Measurements from ENCODE around the gene ZNF557.
A peak's percentile ranks its signal among the peaks of the same experiment; 100 is the strongest.
"Not testable (repeated sequence)": the region's sequence is repeated elsewhere in the genome, so short reads cannot be mapped to it uniquely, and the experiment has no call there.

The ZNF557 gene

DNA sequence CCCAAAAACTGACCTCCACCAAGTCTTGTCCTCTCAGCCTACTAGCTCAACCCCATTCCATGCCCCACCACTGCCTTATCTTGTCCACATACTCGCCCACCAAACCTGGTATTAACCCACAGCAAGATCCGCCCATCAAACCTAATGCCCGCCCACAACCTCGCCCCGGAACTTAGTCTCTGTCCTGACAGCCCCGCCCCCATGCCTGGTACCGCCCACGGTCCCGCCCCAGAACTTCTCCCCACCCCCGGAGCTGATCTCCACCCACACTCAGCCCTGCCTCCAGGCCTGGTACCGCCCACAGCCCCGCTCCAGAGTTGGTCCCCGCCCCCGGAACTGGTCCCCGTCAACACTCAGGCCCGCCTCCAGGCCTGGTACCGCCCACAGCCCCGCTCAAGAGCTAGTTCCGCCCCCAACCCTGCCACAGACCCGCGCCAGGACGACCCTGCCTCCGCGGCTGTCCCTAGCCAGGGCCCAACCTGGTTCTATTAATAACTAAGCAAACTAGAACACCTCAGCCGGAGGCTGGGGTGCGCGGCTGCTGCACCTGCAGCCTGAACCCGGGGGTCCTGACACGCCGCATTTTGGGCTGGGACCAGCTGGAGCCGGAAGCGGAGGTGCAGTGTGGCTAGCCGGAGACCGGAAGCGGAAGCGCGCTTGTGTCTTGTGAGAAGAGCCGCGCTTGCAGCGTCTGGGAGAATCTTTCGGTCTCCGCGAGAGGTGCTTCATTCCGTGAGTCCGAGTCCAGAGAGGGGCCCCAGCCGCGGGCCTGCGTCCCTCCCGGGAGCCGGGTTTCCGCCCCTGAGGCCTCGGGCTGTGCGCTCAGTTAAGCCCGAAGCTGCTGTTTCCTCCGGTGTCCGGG, at the start of gene ZNF557:
ZNF557 (plus strand) TSS at position 662 of the 862 bp plus-strand sequence. CDS start 5,372 bp downstream, outside the sequence.
- DNase-seq = peak; percentile 90

DNA sequence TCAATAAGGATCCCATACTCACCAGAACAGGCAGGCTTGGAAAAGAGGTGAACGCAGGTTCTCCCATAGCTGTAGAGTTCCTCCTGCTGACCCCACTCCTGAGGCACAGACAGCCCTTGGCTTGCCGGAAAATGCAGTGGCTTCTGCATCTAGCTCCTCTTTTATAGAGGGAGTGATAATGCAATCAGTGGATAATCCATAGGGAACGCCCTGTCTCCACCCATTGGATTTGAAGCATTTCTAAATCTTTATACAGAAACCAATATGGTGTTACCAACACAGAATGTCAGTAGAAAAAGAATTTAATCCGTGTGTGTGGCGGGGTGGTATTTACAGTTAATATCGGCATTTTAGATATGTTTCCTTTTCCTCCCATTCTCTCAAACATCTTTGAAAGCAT, 48.2 kb upstream of the ZNF557 start, which contains the start of gene MBD3L2B:
MBD3L2B (minus strand) TSS at position 101 of the 400 bp plus-strand sequence; CDS start at position 67, 34 bp downstream.
- not testable (repeated sequence) for DNase-seq

DNA sequence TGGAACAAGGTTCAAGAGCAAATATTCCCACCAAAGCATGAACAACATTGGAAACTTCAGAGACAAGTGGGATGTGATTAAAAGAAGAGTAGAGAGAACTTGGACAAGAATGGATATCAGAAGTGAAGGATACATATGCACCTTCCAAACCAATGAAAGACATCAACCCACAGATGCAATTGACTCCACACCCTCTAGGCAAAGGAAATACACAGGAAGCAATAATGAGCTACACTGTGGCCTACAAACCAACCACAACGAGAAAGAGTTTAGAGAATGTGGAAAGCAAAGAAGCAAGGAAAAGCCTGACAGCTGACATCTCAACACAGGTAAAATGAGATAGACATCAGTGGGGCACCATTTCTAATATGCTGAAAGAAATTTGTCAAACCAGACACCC, 40.7 kb upstream of the ZNF557 start:
- DNase-seq = not testable (repeated sequence)

DNA sequence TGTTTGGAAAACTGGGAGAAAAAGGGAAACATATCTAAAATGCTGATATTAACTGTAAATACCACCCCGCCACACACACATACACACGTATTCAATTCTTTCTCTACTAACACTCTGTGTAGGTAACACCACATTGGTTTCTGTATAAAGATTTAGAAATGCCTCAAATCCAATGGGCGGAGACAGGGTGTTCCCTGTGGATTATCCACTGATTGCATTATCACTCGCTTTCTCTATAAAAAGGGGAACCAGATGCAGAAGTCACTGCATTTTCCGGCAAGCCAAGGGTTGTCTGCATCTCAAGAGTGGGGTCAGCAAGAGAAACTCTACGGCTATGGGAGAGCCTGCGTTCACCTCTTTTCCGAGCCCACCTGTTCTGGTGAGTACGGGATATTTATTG, 39.2 kb upstream of the ZNF557 start, which contains the start of gene MBD3L5:
MBD3L5 (plus strand) TSS at position 301 of the 400 bp plus-strand sequence; CDS start at position 335, 34 bp downstream.
- not testable (repeated sequence) for DNase-seq

DNA sequence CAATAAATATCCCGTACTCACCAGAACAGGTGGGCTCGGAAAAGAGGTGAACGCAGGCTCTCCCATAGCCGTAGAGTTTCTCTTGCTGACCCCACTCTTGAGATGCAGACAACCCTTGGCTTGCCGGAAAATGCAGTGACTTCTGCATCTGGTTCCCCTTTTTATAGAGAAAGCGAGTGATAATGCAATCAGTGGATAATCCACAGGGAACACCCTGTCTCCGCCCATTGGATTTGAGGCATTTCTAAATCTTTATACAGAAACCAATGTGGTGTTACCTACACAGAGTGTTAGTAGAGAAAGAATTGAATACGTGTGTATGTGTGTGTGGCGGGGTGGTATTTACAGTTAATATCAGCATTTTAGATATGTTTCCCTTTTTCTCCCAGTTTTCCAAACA, 29.4 kb upstream of the ZNF557 start, which contains the start of gene MBD3L4:
MBD3L4 (minus strand) TSS at position 101 of the 400 bp plus-strand sequence; CDS start at position 66, 35 bp downstream.
- DNase-seq = not testable (repeated sequence)

DNA sequence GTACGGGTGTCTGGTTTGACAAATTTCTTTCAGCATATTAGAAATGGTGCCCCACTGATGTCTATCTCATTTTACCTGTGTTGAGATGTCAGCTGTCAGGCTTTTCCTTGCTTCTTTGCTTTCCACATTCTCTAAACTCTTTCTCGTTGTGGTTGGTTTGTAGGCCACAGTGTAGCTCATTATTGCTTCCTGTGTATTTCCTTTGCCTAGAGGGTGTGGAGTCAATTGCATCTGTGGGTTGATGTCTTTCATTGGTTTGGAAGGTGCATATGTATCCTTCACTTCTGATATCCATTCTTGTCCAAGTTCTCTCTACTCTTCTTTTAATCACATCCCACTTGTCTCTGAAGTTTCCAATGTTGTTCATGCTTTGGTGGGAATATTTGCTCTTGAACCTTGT, 27.9 kb upstream of the ZNF557 start:
- DNase-seq = not testable (repeated sequence)

DNA sequence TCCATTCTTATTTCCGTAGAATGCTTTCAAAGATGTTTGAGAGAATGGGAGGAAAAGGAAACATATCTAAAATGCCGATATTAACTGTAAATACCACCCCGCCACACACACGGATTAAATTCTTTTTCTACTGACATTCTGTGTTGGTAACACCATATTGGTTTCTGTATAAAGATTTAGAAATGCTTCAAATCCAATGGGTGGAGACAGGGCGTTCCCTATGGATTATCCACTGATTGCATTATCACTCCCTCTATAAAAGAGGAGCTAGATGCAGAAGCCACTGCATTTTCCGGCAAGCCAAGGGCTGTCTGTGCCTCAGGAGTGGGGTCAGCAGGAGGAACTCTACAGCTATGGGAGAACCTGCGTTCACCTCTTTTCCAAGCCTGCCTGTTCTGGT, 20.5 kb upstream of the ZNF557 start, which contains the start of gene MBD3L2:
MBD3L2 (plus strand) TSS at position 301 of the 400 bp plus-strand sequence; CDS start at position 354, 53 bp downstream.
- DNase-seq = not testable (repeated sequence)

DNA sequence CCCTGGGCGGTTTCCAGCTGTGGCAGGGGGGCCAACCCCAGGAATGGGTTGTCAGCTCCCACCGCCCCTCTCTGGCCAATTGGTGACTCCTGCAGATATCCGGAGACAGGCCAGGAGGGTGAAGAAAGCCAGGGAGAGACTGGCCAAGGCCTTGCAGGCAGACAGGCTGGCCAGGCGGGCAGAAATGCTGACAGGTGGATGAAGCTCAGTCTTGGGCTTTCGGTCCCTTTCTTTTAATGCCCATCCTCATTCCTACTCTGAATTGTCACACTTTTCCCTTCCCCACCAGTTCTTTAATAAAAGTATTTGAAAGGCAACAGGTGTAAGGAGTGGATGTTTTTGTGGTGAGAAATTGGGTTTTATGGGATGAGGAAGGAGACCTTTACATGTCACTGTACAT, 18.1 kb upstream of the ZNF557 start:
- DNase-seq = not testable (repeated sequence)

DNA sequence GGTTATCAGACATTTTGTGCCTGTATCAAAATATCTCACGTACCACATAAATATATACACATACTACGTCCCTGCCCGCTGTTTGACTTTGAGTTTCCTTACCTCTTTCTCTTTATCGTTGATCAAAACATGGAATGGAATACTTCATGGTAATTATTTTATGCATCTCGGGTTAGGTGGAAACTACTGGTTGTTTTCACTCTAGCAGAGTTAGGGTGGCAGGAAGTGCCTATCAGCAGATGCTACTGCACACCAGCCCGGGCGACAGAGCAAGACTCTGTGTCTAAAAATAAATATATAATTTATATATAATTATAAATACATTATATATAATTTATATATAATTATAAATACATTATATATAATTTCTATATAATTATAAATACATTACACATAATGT, 16.6 kb upstream of the ZNF557 start:
- DNase-seq = not testable (repeated sequence)

DNA sequence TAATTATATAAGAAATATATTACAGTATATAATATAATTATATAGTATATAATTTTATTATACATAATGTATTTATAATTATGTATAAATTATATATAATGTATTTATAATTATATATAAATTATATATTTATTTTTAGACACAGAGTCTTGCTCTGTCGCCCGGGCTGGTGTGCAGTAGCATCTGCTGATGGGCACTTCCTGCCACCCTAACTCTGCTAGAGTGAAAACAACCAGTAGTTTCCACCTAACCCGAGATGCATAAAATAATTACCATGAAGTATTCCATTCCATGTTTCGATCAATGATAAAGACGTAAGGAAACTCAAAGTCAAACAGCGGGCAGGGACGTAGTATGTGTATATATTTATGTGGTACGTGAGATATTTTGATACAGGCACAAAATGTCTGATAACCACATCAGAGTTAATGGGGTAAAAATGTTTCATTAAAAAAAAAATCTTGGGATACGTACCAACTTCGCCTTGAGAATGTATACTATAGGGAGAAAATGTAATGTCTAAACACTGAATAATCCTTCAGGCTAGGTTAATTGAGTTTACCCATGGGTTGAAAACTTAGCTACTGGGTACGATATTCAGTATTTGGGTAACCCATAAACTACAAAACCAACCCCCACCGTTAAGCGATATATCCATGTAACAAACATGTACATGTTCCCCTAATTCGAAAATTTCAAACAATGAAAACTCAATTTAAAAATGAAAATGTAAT, 14.7 kb upstream of the ZNF557 start:
- DNase-seq = not testable (repeated sequence)

DNA sequence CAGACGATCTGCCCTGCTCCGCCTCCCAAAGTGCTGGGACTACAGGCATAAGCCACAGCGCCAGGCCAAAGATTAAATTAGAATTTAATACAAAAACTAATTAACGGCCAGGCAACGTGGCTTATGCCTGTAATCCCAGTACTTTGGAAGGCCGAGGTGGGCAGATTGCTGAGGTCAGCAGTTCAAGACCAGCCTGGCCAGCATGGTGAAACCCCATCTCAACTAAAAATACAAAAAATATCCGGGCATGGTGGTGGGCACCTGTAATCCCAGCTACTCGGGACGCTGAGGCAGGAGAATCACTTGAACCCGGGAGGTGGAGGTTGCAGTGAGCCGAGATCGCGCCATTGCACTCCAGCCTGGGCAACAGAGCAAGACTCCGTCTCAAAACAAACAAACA, 13.8 kb upstream of the ZNF557 start:
- not testable (repeated sequence) for DNase-seq

DNA sequence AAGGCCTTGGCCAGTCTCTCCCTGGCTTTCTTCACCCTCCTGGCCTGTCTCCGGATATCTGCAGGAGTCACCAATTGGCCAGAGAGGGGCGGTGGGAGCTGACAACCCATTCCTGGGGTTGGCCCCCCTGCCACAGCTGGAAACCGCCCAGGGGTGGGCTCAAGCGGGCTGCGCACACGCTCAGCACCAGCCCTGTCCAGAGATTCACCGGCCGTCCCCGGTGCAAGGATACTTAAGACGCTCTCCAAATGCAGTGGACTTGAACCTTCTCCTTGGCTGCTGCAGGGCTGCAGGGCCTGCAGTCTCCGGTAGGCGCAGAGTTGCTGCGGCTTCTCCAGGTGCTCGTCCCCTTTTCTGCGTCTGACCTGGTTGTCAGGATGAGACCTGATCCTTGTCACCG, 13.1 kb upstream of the ZNF557 start:
- not testable (repeated sequence) for DNase-seq

DNA sequence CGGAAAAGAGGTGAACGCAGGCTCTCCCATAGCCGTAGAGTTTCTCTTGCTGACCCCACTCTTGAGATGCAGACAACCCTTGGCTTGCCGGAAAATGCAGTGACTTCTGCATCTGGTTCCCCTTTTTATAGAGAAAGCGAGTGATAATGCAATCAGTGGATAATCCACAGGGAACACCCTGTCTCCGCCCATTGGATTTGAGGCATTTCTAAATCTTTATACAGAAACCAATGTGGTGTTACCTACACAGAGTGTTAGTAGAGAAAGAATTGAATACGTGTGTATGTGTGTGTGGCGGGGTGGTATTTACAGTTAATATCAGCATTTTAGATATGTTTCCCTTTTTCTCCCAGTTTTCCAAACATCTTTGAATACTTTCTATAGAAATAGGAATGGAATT, 10.9 kb upstream of the ZNF557 start, which contains the start of gene MBD3L3:
MBD3L3 (minus strand) TSS at position 101 of the 400 bp plus-strand sequence; CDS start at position 30, 71 bp downstream.
- not testable (repeated sequence) for DNase-seq

DNA sequence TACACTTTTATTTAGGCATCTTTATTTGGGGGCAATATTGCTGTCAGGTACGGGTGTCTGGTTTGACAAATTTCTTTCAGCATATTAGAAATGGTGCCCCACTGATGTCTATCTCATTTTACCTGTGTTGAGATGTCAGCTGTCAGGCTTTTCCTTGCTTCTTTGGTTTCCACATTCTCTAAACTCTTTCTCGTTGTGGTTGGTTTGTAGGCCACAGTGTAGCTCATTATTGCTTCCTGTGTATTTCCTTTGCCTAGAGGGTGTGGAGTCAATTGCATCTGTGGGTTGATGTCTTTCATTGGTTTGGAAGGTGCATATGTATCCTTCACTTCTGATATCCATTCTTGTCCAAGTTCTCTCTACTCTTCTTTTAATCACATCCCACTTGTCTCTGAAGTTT, 9.5 kb upstream of the ZNF557 start:
- DNase-seq = not testable (repeated sequence)

DNA sequence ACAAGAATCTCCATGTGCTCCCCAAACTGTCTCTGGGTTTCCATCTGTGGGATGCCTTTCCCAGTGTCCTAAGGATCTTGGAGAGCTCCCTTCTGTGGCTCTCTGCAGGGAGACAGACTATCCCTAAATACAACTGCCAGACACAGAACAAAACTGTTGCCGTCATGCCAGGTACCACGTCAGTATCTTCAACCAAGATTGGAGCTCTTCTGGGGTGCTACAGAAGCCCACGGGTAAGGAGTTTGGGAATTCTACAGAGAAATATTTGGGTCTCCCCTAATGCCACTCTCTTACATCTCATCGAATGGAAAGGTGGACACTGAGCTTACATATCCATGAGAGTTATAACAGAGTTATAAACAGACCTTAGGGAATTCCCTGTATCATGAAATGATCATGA, 6.2 kb upstream of the ZNF557 start:
- no peak for DNase-seq

DNA sequence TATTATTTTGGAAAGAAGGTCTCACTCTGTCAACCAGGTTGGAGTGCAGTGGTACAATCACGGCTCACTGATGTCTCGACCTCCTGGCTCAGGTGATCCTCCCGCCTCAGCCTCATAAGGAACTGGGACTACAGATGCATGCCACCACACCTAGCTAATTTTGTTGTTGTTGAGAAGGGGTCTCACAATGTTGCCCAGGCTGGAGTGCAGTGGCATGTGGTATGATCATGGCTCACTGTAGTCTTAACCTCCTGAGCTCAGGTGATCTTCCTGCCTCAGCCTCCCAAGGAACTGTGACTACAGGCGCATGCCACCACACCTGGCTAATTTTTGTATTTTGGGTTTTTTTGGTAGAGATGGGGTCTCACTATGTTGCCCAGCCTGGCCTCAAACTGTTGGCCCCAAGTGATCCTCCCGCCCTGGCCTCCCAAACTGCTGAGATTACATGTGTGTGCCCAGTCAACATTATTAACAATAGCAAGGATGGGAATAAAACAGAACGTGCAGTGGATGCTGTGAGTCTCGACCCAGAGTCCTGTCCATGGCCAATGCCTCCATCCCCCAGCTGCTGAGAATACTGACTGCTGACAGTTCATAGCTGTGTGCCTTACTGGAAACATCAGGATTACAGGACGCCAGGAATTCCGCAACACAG, 5.6 kb upstream of the ZNF557 start:
- DNase-seq = no peak

DNA sequence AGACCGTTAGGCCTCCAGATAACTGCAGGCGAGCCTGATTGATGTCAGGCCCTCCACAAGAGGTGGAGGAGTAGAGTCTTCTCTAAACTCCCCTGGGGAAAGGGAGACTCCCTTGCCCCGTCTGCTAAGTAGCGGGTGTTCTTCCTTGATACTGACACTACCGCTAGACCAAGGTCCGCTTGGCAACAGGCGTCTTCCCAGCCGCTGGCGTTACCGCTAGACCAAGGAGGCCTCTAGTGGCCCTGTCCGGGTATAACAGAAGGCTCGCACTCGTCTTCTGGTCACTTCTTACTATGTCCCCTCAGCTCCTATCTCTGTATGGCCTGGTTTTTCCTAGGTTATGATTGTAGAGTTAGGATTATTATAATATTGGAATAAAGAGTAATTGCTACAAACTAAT, 2.4 kb upstream of the ZNF557 start:
- DNase-seq = not testable (repeated sequence)

DNA sequence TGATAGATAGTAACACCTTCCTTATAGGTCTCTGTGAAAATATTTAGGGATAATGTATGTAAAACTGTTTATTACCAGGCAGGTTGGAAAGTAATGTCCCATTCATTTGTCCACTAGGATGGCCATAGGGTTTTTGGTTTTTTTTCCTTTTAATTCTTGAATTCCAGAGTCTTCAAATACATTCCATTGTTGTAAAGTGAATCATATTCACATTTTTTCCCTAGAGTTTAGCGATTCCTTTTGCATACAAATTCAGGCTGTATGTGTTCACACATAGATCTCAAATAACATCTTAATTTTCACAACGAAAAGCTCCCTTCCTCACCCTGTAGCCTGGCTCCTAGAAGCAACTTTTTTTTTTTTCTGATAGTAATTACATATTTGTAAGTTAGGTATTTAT, 1.8 kb upstream of the ZNF557 start:
- no peak for DNase-seq

DNA sequence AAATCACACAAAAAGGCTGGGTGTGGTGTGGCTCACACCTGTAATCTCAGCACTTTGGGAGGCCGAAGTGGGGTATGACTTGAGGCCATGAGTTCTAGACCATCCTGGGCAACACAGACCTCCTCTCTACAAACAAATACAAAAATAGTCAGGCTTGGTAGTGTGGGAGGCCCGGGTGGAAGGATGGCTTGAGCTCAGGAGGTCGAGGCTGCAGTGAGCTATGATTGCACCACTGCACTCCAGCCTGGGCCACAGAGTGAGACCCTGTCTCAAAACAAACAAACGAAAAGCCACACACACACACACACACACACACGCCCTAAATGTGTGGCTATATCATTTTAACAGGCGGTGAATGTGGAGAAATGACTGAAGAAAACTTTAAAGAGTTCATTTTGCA, 904 bp upstream of the ZNF557 start:
- no peak for DNase-seq

DNA sequence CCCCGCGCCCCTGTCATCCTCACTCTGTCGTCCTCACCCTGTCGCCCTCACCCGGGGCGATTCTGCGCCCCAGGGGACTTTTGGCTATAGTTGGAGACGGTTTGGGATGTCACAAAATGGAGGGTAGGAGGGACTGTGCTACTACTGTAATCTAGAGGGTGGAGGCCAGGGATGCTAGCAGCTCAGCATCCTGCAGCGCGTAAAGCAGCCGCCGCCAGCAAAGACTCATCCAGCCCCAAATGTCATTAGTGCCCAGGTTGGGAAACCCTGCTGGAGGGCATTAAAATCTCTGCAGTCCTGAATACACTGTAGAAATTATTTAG, 362 bp downstream of the ZNF557 start:
- no peak for DNase-seq

DNA sequence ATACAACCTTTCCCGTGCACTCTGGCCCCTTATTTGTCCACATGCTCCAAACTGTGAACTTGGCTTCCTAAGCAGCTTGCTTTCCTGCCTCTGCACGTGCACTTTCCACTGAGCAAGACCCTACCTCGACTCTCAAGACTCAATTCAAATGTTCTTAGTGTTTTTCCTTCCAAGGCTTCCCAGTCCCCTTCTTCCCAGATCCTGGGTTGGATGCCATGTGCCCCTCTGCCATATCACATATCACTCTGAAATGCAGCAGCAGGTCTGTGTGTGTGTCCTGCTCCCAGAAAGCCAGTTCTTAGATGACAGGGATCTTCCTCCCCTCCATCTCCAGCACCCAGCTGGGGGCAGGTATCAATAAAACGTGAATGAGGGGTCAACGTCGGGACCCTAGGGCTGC, 3.0 kb downstream of the ZNF557 start:
- no peak for DNase-seq

DNA sequence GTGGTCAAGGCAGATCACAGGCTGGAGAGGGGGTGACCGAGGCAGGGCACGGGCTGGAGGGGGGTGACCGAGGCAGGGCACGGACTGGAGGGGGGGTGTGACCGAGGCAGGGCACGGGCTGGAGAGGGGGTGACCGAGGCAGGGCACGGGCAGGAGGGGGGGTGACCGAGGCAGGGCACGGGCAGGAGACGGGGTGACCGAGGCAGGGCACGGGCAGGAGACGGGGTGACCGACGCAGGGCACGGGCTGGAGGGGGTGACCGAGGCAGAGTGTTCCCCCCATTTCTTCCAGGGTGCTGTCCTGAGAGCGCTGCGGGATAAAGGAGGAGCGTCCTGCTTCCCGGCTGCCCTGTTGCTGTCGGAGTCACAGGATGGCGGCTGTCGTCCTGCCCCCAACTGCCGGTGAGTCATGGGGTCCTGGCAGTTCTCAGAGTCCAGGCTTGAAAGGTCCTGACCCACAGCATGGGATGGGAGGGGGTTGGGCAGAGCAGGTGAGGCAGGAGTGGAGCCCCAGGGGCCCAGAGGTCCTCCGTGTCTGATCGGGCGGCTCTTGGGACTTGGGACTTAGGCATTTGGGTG, 5.3 kb downstream of the ZNF557 start:
- no peak for DNase-seq

All from NCI-H1105 treated with DMSO at 0.1 percent for 48 hours (cell line).